Stimulated activated CD8-positive, alpha-beta memory T cell treated with anti-CD3 and anti-CD28 coated beads, Interleukin-7, amount 100 ng/mL, for 48 hours (primary cell): ENCODE measurements around the gene GTF2H1.
"Not testable (repeated sequence)": the region's sequence is repeated elsewhere in the genome, so short reads cannot be mapped to it uniquely, and the experiment has no call there.

Source experiments
- DNase-seq, 2 donors: peaks; one replicate each; pipeline ENCODE4 v3.0.0-alpha.2; 2020; ENCODE audit warnings: low read depth in 1 of 2; ENCODE audit errors: extremely low read depth in 1 of 2

GTF2H1 gene

GRCh38 chr11:18317551-18317950, 4.8 kb upstream of the GTF2H1 start:
- no peak for DNase-seq

- DNase-seq: no peak
These were observed 2.5 kb upstream of the GTF2H1 start for GRCh38 chr11:18319914-18320313.

GRCh38 chr11:18320617-18321016, 1.8 kb upstream of the GTF2H1 start:
- DNase-seq: no peak

- DNase-seq: no peak
These were observed 794 bp upstream of the GTF2H1 start for GRCh38 chr11:18321578-18321968.

- no peak for DNase-seq
These were observed 627 bp downstream of the GTF2H1 start for GRCh38 chr11:18322818-18323570.

GRCh38 chr11:18323881-18324280, 1.5 kb downstream of the GTF2H1 start:
- DNase-seq: not testable (repeated sequence)

GRCh38 chr11:18324381-18324780, 2.0 kb downstream of the GTF2H1 start:
- no peak for DNase-seq

DNA sequence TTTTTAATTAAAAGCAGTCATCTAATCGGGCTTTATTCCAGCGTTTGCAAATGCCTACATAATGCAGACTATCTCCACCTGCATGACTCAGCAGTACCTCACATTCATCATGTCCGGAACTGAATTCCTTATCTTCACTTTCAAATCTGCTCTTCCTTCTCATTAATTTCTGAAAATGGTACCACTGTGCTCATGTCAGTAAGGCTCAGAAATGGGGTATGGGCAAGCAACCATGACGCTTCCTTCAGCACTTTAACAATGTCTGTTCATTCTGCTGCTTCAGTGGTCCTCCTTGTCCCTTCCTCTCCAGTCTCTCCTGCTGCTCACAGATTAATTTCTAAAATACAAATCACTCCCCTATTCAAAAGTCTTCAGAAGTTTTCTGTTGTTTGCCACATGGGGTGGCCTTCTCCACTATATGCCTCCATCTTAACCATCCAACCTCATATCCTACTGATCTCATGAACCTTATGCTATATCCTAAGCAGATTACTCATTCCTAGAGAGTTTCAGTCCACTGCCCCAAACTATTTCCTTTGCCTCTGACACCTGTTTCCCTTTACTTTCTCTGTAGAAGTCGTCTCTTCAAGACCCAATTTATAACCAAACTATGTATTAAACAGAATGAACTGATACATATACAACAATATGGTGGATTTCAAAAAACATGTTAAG, 7.0 kb downstream of the GTF2H1 start:
- no peak for DNase-seq

GRCh38 chr11:18330921-18331320, 8.6 kb downstream of the GTF2H1 start:
- DNase-seq: no peak

- DNase-seq: no peak
These were observed 9.9 kb downstream of the GTF2H1 start for GRCh38 chr11:18332302-18332701.

GRCh38 chr11:18332891-18333290, 10.5 kb downstream of the GTF2H1 start:
- no peak for DNase-seq

GRCh38 chr11:18347471-18348125, 25.2 kb downstream of the GTF2H1 start:
- DNase-seq: no peak

DNA sequence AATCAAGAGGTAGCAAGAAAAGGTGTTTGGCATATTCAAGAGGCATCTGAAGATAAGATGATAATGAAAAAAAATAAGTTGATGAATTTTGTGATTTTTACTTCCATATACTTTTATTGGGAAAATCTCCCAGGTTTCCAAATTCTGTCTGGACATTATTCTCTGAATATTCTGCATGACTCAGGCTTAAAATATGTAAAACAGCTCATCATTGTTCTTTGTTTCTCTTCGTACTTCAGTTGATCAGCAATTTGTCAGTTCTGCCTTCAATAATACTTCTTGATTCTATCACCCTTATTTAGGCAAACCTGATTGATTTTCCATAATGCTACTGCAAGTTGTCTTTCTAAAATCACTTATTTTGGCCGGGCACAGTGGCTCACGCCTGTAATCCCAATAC, 30.2 kb downstream of the GTF2H1 start:
- no peak for DNase-seq

GRCh38 chr11:18358646-18359045, 36.3 kb downstream of the GTF2H1 start:
- DNase-seq: no peak

DNA sequence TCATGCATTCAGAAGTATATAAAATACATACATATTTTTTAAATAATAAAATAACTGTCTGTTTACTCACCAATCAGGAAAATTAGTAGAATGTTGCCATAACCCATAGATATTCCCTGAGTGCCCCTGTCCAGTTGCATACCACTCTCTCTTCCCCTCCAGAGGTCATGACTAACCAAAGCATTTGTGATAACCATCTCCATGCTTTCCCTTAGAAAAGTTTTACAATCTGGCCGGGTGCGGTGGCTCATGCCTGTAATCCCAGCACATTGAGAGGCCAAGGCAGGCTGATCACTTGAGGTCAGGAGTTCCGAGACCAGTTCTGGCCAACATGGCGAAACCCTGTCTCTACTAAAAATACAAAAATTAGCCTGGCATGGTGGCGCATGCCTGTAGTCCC, 38.8 kb downstream of the GTF2H1 start:
- DNase-seq: no peak

- no peak for DNase-seq
These were observed 42.2 kb downstream of the GTF2H1 start for GRCh38 chr11:18364495-18365073.

- no peak for DNase-seq
These were observed 43.4 kb downstream of the GTF2H1 start for GRCh38 chr11:18365741-18366140.

DNA sequence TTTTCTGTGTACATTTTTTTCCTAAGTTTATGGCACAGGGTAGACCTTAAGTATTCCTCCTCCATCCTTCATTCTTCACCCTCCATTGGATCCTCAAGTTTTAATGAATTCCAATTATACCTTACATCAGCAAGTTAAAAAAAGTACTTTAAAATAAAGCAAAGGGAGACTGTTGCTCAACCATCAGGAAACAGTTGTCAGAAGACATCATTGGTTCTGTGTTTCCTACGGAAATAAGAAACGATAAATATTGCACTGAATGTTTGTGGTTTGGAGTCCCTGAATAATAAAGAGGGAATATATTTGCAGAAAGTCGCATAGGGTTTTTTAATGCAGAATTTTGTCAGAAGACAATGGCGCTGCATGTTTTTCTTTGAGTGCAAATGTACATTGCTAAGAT, 43.9 kb downstream of the GTF2H1 start:
- DNase-seq: no peak

GRCh38 chr11:18367431-18367830, 45.1 kb downstream of the GTF2H1 start:
- DNase-seq: no peak

GRCh38 chr11:18368221-18368620, 45.9 kb downstream of the GTF2H1 start:
- DNase-seq: no peak

DNA sequence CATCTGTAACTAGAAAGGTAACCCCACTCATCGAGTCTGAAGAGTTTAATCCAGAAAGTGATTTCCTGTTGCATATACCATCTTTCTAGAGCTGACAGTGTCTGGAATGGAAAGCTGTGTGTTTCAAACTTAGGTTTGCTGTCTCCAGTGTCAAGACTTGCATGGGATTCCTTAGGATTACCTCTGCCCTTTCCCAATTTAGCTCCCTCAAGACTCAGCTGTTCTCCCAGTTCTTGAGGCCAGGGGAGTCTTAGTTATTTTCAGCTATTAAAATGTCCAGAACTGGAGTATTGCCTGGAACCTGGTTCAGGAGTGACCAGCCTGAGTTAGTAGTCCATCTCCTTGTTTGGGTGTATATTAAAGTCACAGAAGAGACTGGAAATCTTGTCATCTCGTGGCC, 47.0 kb downstream of the GTF2H1 start:
- no peak for DNase-seq

DNA sequence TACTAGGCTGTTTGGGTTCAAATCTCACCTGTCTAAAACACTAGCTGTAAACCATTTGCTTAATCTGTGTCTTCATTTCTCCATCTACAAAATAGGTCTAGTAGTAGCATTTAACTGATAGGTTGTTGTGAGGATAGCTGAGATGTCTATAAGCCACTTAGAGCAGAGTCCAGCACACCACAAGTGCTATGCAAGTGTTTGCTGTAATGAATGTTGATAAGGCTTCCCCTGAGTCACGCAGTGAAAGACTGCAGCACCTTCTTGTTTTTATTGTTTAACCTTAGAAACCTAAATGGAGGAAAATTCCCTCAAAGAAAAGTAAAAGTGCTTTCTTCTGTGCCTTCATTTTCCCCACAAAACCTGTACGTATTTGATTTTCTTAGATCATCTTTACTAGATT, 48.9 kb downstream of the GTF2H1 start:
- DNase-seq: no peak
